Glutamatergic neuron (in vitro differentiated cells): ENCODE results near the gene SEC22A. TPM values are rescaled to one million over a fixed set of nuclear protein-coding genes. Genes with fewer than 3 reads are reported as not detected.

Experiments used
- DNase-seq: peaks from one replicate; pipeline ENCODE4 v3.0.0; 2022
- H3K27ac Mint-ChIP-seq: one replicate; pipeline ENCODE4 v1.8.0; 2020; ENCODE audit warnings: mild to moderate bottlenecking, mixed read lengths, inconsistent platforms; ENCODE audit not compliant: unreplicated experiment
- H3K27me3 Mint-ChIP-seq: one replicate; pipeline ENCODE4 v1.8.0; 2020; ENCODE audit warnings: mild to moderate bottlenecking, moderate library complexity, mixed read lengths, inconsistent platforms; ENCODE audit not compliant: unreplicated experiment
- H3K36me3 Mint-ChIP-seq: one replicate; pipeline ENCODE4 v1.8.0; 2020; ENCODE audit warnings: mild to moderate bottlenecking, mixed read lengths, inconsistent platforms; ENCODE audit not compliant: unreplicated experiment
- H3K4me1 Mint-ChIP-seq: one replicate; pipeline ENCODE4 v1.8.0; 2020; ENCODE audit warnings: mild to moderate bottlenecking, low read depth, mixed read lengths, inconsistent platforms; ENCODE audit not compliant: unreplicated experiment
- H3K4me3 Mint-ChIP-seq: one replicate; pipeline ENCODE4 v1.8.0; 2020; ENCODE audit warnings: mild to moderate bottlenecking, mixed read lengths, inconsistent platforms; ENCODE audit not compliant: unreplicated experiment
- H3K9me3 Mint-ChIP-seq: one replicate; pipeline ENCODE4 v1.8.0; 2020; ENCODE audit warnings: mild to moderate bottlenecking, moderate library complexity, mixed read lengths, inconsistent platforms; ENCODE audit not compliant: unreplicated experiment
- CTCF ChIP-seq: fragments of 200-600 bp; sonication (generic); IDR thresholded peaks from one replicate; pipeline ENCODE4 v1.5.0; 2021; ENCODE audit not compliant: partially characterized antibody, unreplicated experiment
- total RNA-seq: library from RNA; stranded (reverse); fragmentation: NEBNext Ultra II Directional; extraction: Animal tissue kit (Norgen Biotek cat#: 25700); gene quantifications from one replicate; pipeline ENCODE4 v1.2.1, GENCODE V29; 2021; ENCODE audit not compliant: unreplicated experiment

The SEC22A gene
- total RNA-seq, 1 donor from 2014 or later: 14.6 TPM

GRCh38 chr3:123312331-123313265 lies 110.9 kb downstream of the SEC22A start:
- no peak for TF ChIP-seq CTCF
- H3K4me1 Mint-ChIP-seq: no peaks in the 10 kb centered on the region
- H3K4me3 Mint-ChIP-seq: no peak overlapping the region

GRCh38 chr3:123313889-123314288 lies 112.1 kb downstream of the SEC22A start:
- Mint-ChIP-seq H3K4me1 (no peaks in the 10 kb centered on the region), H3K4me3 (no peak overlapping the region), H3K27ac (no peak overlapping the region), H3K9me3 (peaks cover 4% of the 10 kb centered on the region), H3K36me3 (peaks cover 4% of the 10 kb centered on the region), H3K27me3 (peaks cover 8% of the 10 kb centered on the region)
- DNase-seq: no peak
- TF ChIP-seq CTCF: no peak

More at GRCh38 chr3:123312331-123313265, 110.9 kb downstream of the SEC22A start:
- Mint-ChIP-seq H3K36me3 (no peaks in the 10 kb centered on the region), H3K27me3 (peaks cover 8% of the 10 kb centered on the region), H3K9me3 (peaks cover 4% of the 10 kb centered on the region), H3K27ac (no peak overlapping the region)
- no peak for DNase-seq

- TF ChIP-seq CTCF: no peak
- H3K27ac Mint-ChIP-seq: no peak overlapping the region
- H3K9me3 Mint-ChIP-seq: peaks cover 4% of the 10 kb centered on the region
- H3K27me3 Mint-ChIP-seq: peaks cover 8% of the 10 kb centered on the region
- peaks cover 4% of the 10 kb centered on the region for H3K36me3 Mint-ChIP-seq
- H3K4me3 Mint-ChIP-seq: no peak overlapping the region
- DNase-seq: no peak
- no peaks in the 10 kb centered on the region for H3K4me1 Mint-ChIP-seq
Observed at GRCh38 chr3:123314359-123315270, 112.9 kb downstream of the SEC22A start.

- Mint-ChIP-seq H3K27ac (no peak overlapping the region), H3K4me1 (peaks cover 5% of the 10 kb centered on the region), H3K27me3 (peaks cover 8% of the 10 kb centered on the region), H3K4me3 (no peak overlapping the region), H3K36me3 (peaks cover 4% of the 10 kb centered on the region), H3K9me3 (peaks cover 4% of the 10 kb centered on the region)
- TF ChIP-seq CTCF: no peak
- no peak for DNase-seq
Observed at GRCh38 chr3:123315271-123315595, 113.5 kb downstream of the SEC22A start.
